ENCODE measurements around the gene OR5C1.

OR5C1 gene

DNA sequence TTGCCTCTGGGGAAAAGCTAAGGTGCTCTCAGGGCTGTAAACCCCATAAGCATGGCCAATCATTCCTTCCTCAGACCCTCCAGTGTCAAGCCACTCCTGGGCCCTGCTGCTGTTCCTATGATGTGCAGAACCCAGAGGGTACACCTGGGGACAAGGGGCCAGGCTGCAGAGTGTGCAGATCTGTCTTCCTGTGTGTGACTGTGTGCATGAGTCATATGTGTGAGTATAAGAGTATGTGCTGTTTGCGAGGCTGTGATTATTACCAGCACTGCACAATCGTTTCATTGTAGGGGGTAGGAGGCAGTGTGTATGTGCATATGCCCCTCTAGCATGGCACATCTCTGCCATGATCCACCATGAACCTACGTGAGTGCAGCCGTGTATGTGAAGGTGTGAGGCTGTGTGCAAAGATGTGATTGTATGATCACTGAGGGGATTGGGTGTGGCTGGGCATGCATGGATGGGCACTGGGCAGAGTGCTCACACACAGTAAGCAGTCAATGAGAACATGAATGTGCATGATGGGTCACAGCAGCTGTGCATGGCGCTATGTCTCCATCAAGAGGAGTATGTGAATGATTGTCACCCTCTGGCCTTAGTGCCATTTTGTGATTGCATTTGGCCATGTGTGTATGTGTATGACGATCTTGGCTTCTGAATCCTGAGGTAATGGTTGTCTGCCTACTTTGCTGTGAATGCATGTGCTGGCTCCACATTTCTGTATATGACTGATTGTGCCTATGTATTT lies 8.8 kb downstream of the OR5C1 start:
- H3K27ac ChIP-seq (ENCODE audit: extremely low read depth, low read depth, low read length) = no peak overlapping the region
- H3K36me3 ChIP-seq (ENCODE audit: control insufficient read depth in 2 of 2, insufficient read depth in 1 of 2, low read length in 2 of 2) = no peaks in the 10 kb centered on the region
- H3K9me3 ChIP-seq (ENCODE audit: control insufficient read depth, insufficient read depth, low read depth, low read length) = no peaks in the 10 kb centered on the region
- ChIA-PET POLR2A (no interaction called here), CTCF (interaction anchor here (0.6 to 1.0 kb wide), 3 partner anchors 13 to 546 kb away, joined by 3 read pairs; no protein-coding TSS in a partner anchor)
- no peak overlapping the region for H3K4me3 ChIP-seq (ENCODE audit: low read depth, low read length)
- TF ChIP-seq, protein P1, sequence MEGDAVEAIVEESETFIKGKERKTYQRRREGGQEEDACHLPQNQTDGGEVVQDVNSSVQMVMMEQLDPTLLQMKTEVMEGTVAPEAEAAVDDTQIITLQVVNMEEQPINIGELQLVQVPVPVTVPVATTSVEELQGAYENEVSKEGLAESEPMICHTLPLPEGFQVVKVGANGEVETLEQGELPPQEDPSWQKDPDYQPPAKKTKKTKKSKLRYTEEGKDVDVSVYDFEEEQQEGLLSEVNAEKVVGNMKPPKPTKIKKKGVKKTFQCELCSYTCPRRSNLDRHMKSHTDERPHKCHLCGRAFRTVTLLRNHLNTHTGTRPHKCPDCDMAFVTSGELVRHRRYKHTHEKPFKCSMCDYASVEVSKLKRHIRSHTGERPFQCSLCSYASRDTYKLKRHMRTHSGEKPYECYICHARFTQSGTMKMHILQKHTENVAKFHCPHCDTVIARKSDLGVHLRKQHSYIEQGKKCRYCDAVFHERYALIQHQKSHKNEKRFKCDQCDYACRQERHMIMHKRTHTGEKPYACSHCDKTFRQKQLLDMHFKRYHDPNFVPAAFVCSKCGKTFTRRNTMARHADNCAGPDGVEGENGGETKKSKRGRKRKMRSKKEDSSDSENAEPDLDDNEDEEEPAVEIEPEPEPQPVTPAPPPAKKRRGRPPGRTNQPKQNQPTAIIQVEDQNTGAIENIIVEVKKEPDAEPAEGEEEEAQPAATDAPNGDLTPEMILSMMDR (tag by site-specific recombination; IDR thresholded peaks at IDR 0.05) = 0 out of 2 replicates have a peak, but pooled peaks have one; percentile 10
- no peak for TF ChIP-seq GLI2 (tag by site-specific recombination; IDR thresholded peaks at IDR 0.05; ENCODE audit: borderline replicate concordance, low read depth)
- H3K4me1 ChIP-seq (ENCODE audit: control insufficient read depth, insufficient read depth, low read length) = no peaks in the 10 kb centered on the region

DNA sequence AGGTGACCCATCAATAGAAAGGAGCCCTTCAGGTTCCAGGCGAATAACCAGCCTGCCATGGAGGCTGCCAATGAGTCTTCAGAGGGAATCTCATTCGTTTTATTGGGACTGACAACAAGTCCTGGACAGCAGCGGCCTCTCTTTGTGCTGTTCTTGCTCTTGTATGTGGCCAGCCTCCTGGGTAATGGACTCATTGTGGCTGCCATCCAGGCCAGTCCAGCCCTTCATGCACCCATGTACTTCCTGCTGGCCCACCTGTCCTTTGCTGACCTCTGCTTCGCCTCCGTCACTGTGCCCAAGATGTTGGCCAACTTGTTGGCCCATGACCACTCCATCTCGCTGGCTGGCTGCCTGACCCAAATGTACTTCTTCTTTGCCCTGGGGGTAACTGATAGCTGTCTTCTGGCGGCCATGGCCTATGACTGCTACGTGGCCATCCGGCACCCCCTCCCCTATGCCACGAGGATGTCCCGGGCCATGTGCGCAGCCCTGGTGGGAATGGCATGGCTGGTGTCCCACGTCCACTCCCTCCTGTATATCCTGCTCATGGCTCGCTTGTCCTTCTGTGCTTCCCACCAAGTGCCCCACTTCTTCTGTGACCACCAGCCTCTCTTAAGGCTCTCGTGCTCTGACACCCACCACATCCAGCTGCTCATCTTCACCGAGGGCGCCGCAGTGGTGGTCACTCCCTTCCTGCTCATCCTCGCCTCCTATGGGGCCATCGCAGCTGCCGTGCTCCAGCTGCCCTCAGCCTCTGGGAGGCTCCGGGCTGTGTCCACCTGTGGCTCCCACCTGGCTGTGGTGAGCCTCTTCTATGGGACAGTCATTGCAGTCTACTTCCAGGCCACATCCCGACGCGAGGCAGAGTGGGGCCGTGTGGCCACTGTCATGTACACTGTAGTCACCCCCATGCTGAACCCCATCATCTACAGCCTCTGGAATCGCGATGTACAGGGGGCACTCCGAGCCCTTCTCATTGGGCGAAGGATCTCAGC lies 11.6 kb downstream of the OR5C1 start, which contains the start of gene OR1K1:
OR1K1 (plus strand) TSS at position 58 of the 995 bp plus-strand sequence; CDS start at position 58, 0 bp downstream.
- Histone ChIP-seq H3K36me3 (ENCODE audit: control insufficient read depth in 2 of 2, insufficient read depth in 1 of 2, low read length in 2 of 2) (no peaks in the 10 kb centered on the region), H3K9me3 (ENCODE audit: control insufficient read depth, insufficient read depth, low read depth, low read length) (no peaks in the 10 kb centered on the region), H3K4me3 (ENCODE audit: low read depth, low read length) (no peak within 1 kb of the TSS), H3K4me1 (ENCODE audit: control insufficient read depth, insufficient read depth, low read length) (no peaks in the 10 kb centered on the region), H3K27ac (ENCODE audit: extremely low read depth, low read depth, low read length) (no peak within 1 kb of the TSS)
- CTCF ChIA-PET = interaction anchor here (0.6 kb wide), 1 partner anchor 13 kb away, joined by 3 read pairs; no protein-coding TSS in a partner anchor
- TF ChIP-seq ZNF416 (tag by site-specific recombination; IDR thresholded peaks at IDR 0.05) (no peak), ZFHX2 (tag by site-specific recombination; conservative IDR thresholded peaks at IDR 0.05) (no peak), ZNF16 (tag by site-specific recombination; IDR thresholded peaks at IDR 0.05; ENCODE audit: low read depth) (no peak), ZNF266 (tag by site-specific recombination; IDR thresholded peaks at IDR 0.05; ENCODE audit: low read depth) (no peak), ZNF660 (tag by site-specific recombination; IDR thresholded peaks at IDR 0.05) (no peak), ZNF211 (tag by site-specific recombination; IDR thresholded peaks at IDR 0.05; ENCODE audit: low read depth) (no peak), ZNF610 (tag by site-specific recombination; IDR thresholded peaks at IDR 0.05; ENCODE audit: borderline replicate concordance) (no peak), ZNF664 (tag by site-specific recombination; IDR thresholded peaks at IDR 0.05) (no peak), HOXD13 (CRISPR knock-in tag; IDR thresholded peaks at IDR 0.05; ENCODE audit: borderline replicate concordance) (no peak), ZBTB1 (tag by site-specific recombination; IDR thresholded peaks at IDR 0.05) (no peak), ZNF549 (tag by site-specific recombination; IDR thresholded peaks at IDR 0.05) (no peak), ZNF214 (tag by site-specific recombination; IDR thresholded peaks at IDR 0.05; ENCODE audit: borderline replicate concordance) (no peak), ZBTB17 (tag by site-specific recombination; IDR thresholded peaks at IDR 0.05) (no peak), ZNF19 (tag by site-specific recombination; IDR thresholded peaks at IDR 0.05; ENCODE audit: low read depth) (no peak), ZFP37 (tag by site-specific recombination; IDR thresholded peaks at IDR 0.05) (no peak), ZNF768 (tag by site-specific recombination; IDR thresholded peaks at IDR 0.05) (no peak), ZNF292 (tag by site-specific recombination; IDR thresholded peaks at IDR 0.05; ENCODE audit: borderline replicate concordance, low read depth) (no peak), SETDB1 (IDR thresholded peaks at IDR 0.05; ENCODE audit: insufficient read length, low read length) (no peak)
- TF ChIP-seq, protein P2, sequence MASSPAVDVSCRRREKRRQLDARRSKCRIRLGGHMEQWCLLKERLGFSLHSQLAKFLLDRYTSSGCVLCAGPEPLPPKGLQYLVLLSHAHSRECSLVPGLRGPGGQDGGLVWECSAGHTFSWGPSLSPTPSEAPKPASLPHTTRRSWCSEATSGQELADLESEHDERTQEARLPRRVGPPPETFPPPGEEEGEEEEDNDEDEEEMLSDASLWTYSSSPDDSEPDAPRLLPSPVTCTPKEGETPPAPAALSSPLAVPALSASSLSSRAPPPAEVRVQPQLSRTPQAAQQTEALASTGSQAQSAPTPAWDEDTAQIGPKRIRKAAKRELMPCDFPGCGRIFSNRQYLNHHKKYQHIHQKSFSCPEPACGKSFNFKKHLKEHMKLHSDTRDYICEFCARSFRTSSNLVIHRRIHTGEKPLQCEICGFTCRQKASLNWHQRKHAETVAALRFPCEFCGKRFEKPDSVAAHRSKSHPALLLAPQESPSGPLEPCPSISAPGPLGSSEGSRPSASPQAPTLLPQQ (tag by site-specific recombination; IDR thresholded peaks at IDR 0.05) = no peak
- TF ChIP-seq, protein P3, sequence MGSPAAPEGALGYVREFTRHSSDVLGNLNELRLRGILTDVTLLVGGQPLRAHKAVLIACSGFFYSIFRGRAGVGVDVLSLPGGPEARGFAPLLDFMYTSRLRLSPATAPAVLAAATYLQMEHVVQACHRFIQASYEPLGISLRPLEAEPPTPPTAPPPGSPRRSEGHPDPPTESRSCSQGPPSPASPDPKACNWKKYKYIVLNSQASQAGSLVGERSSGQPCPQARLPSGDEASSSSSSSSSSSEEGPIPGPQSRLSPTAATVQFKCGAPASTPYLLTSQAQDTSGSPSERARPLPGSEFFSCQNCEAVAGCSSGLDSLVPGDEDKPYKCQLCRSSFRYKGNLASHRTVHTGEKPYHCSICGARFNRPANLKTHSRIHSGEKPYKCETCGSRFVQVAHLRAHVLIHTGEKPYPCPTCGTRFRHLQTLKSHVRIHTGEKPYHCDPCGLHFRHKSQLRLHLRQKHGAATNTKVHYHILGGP (tag by site-specific recombination; IDR thresholded peaks at IDR 0.05) = no peak
- POLR2A ChIA-PET = no interaction called here
